HepG2 (cell line): ENCODE measurements around the gene FBXW8. TPM values are rescaled to one million over a fixed set of nuclear protein-coding genes. Genes with fewer than 3 reads are reported as not detected.

Source experiments
- GABPA ChIP-seq, 2 experiments: IDR thresholded peaks; 2 replicates each; pipeline ENCODE4 v1.6.1; 2011 to 2016; ENCODE audit warnings: low read depth in 2 of 2, low read length in 1 of 2, missing biosample characterization in 1 of 2, missing genetic modification characterization in 1 of 2
- GZF1 ChIP-seq: sonication (generic); formaldehyde crosslinking; IDR thresholded peaks from 2 replicates; pipeline ENCODE4 v1.5.1; 2020; ENCODE audit warnings: mild to moderate bottlenecking, missing genetic modification reagents
- KAT7 ChIP-seq: IDR thresholded peaks from 2 replicates; pipeline ENCODE4 v1.6.1; 2018; ENCODE audit warnings: borderline replicate concordance, missing compliant biosample characterization
- KAT8 ChIP-seq: IDR thresholded peaks from 2 replicates; pipeline ENCODE4 v1.6.1; 2016; ENCODE audit warnings: missing genetic modification reagents, missing compliant biosample characterization
- KDM1A ChIP-seq: IDR thresholded peaks from 2 replicates; pipeline ENCODE4 v1.6.1; 2016; ENCODE audit warnings: missing compliant biosample characterization
- RFX3 ChIP-seq: IDR thresholded peaks from 2 replicates; pipeline ENCODE4 v1.6.1; 2016; ENCODE audit warnings: missing biosample characterization, missing genetic modification reagents
- SIN3A ChIP-seq: IDR thresholded peaks from 2 replicates; pipeline ENCODE4 v1.6.1; 2011; ENCODE audit warnings: low read depth, mild to moderate bottlenecking, control low read depth, low read length, borderline replicate concordance
- SOX13 ChIP-seq, 3 experiments: fragments of 450-650 bp in 1 of 3; sonication (generic) in 1 of 3; formaldehyde crosslinking in 1 of 3; IDR thresholded peaks in 2 of 3; conservative IDR thresholded peaks in 1 of 3; 2 replicates each; pipeline versions ENCODE4 v1.5.0 to v1.6.1; 2016 to 2020; ENCODE audit warnings: antibody characterized with exemption in 1 of 3, mild to moderate bottlenecking in 1 of 3, missing compliant biosample characterization in 1 of 3, missing genetic modification reagents in 1 of 3, moderate library complexity in 1 of 3
- THAP11 ChIP-seq: IDR thresholded peaks from 2 replicates; pipeline ENCODE4 v1.6.1; 2016; ENCODE audit warnings: missing biosample characterization, missing genetic modification reagents
- ZBTB10 ChIP-seq: sonication (generic); formaldehyde crosslinking; IDR thresholded peaks from 2 replicates; pipeline ENCODE4 v1.4.0; 2020; ENCODE audit warnings: missing genetic modification reagents, borderline replicate concordance
- ZMYM3 ChIP-seq: sonication (generic); formaldehyde crosslinking; IDR thresholded peaks from 2 replicates; pipeline ENCODE4 v1.5.1; 2020; ENCODE audit warnings: mild to moderate bottlenecking, missing genetic modification reagents
- ZNF24 ChIP-seq: fragments of 450-650 bp; IDR thresholded peaks from 2 replicates; pipeline ENCODE4 v1.6.1; 2017; ENCODE audit warnings: antibody characterized with exemption, mild to moderate bottlenecking
- ZNF362 ChIP-seq: sonication (generic); formaldehyde crosslinking; IDR thresholded peaks from 2 replicates; pipeline ENCODE4 v1.4.0; 2020; ENCODE audit warnings: missing genetic modification reagents, mild to moderate bottlenecking, borderline replicate concordance
- ZNF574 ChIP-seq: sonication (generic); formaldehyde crosslinking; IDR thresholded peaks from 2 replicates; pipeline ENCODE4 v1.4.0; 2020; ENCODE audit warnings: missing genetic modification reagents
- ZNF597 ChIP-seq: sonication (generic); formaldehyde crosslinking; IDR thresholded peaks from 2 replicates; pipeline ENCODE4 v1.5.0; 2020; ENCODE audit warnings: missing genetic modification reagents
- ZNF639 ChIP-seq: conservative IDR thresholded peaks from 2 replicates; pipeline ENCODE4 v1.6.1; 2018; ENCODE audit warnings: missing genetic modification reagents
- ZNF674 ChIP-seq: sonication (generic); formaldehyde crosslinking; IDR thresholded peaks from 2 replicates; pipeline ENCODE4 v1.5.0; 2020; ENCODE audit warnings: low read depth, mild to moderate bottlenecking, missing genetic modification reagents
- ZNF713 ChIP-seq: sonication (generic); formaldehyde crosslinking; IDR thresholded peaks from 2 replicates; pipeline ENCODE4 v1.4.0; 2020; ENCODE audit warnings: mild to moderate bottlenecking, missing genetic modification reagents
- ZNF773 ChIP-seq: sonication (generic); formaldehyde crosslinking; IDR thresholded peaks from 2 replicates; pipeline ENCODE4 v1.4.0; 2020; ENCODE audit warnings: missing genetic modification reagents, borderline replicate concordance
- polyA plus RNA-seq, 8 experiments: library from polyadenylated mRNA; depleted of rRNA in 3 of 8; stranded (reverse) in 7 of 8; unstranded in 1 of 8; fragments of >200 nt; fragmentation: Illumina TruSeq in 4 of 8; extraction: Trizol in 4 of 8; gene quantifications; 2 replicates each; pipeline versions ENCODE4 v1.2.1 to v1.2.3, GENCODE V29; 2011 to 2016; ENCODE audit warnings: low read depth in 4 of 8, missing spikeins in 1 of 8, mixed read lengths in 1 of 8; ENCODE audit not compliant: insufficient read depth in 1 of 8
- total RNA-seq, 5 experiments: library from RNA; depleted of rRNA; stranded (reverse); fragments of >200 nt; fragmentation: Illumina TruSeq; extraction: Trizol; gene quantifications; 2 replicates each; pipeline ENCODE4 v1.2.3, GENCODE V29; 2016; ENCODE audit warnings: low read depth in 1 of 5

FBXW8 gene
- total and polyA plus RNA-seq, 2 of the 13 experiments (the other 11 are each of a cell fraction or from before 2014, with no cell fraction given) = 5.1 to 5.9 TPM

- TF ChIP-seq ZNF639 (CRISPR knock-in tag) = peak; percentile 91
- peak; percentile 89 for TF ChIP-seq KAT8 (CRISPR knock-in tag)
- TF ChIP-seq ZNF24 = 0 out of 2 replicates have a peak, but pooled peaks have one; percentile 12
- TF ChIP-seq GZF1 = no peak
- TF ChIP-seq RFX3 = no peak
- peak; percentile 87 for TF ChIP-seq THAP11 (CRISPR knock-in tag)
- peak; percentile 92 for TF ChIP-seq ZNF574 (CRISPR knock-in tag)
- TF ChIP-seq SOX13 (IDR thresholded peaks at IDR 0.05) = no peak
- TF ChIP-seq SOX13 (CRISPR knock-in tag; conservative IDR thresholded peaks at IDR 0.05 in 1 of 2, IDR thresholded peaks at IDR 0.05 in 1 of 2) = no peak; a peak in 1 of 4 replicates
- peak; percentile 54; the same call in 1 of the 2 replicates for TF ChIP-seq ZNF674 (CRISPR knock-in tag)
- TF ChIP-seq KDM1A (CRISPR knock-in tag) = no peak
- 0 out of 2 replicates have a peak, but pooled peaks have one; percentile 14 for TF ChIP-seq ZNF362 (CRISPR knock-in tag)
- peak; percentile 99 for TF ChIP-seq GABPA (IDR thresholded peaks at IDR 0.05; ENCODE audit: low read depth, low read length)
- peak; percentile 87 for TF ChIP-seq GABPA (CRISPR knock-in tag; IDR thresholded peaks at IDR 0.05; ENCODE audit: low read depth)
- no peak for TF ChIP-seq ZNF713 (CRISPR knock-in tag)
- peak; percentile 95 for TF ChIP-seq ZMYM3
- peak; percentile 53; the same call in 1 of the 2 replicates for TF ChIP-seq ZBTB10 (CRISPR knock-in tag)
- peak; percentile 97 for TF ChIP-seq SIN3A
- TF ChIP-seq ZNF773 = peak; percentile 58; the same call in 1 of the 2 replicates
- TF ChIP-seq ZNF597 (CRISPR knock-in tag) = no peak
- TF ChIP-seq KAT7 (CRISPR knock-in tag) = no peak; the same call in 1 of the 2 replicates
Observed at GRCh38 chr12:116910645-116911451, at the start of gene FBXW8 (continued).
